Liver (tissue), 3 donors: Measurements from ENCODE around the gene TAS1R2.

Experiments used
- EGR1 ChIP-seq, 2 donors: IDR thresholded peaks; 2 replicates each; pipeline ENCODE4 v1.6.1; 2016 to 2018; ENCODE audit warnings: antibody characterized with exemption in 2 of 2, low read depth in 2 of 2
- FOXA1 ChIP-seq: IDR thresholded peaks from 2 replicates; pipeline ENCODE4 v1.6.1; 2016; ENCODE audit warnings: antibody characterized with exemption
- GABPA ChIP-seq, 2 donors: IDR thresholded peaks in 1 of 2; conservative IDR thresholded peaks in 1 of 2; 2 replicates each; pipeline ENCODE4 v1.6.1; 2016; ENCODE audit warnings: antibody characterized with exemption in 2 of 2, mild to moderate bottlenecking in 1 of 2, moderate library complexity in 1 of 2
- HNF4G ChIP-seq: IDR thresholded peaks from 2 replicates; pipeline ENCODE4 v1.6.1; 2016; ENCODE audit warnings: antibody characterized with exemption
- NR2F2 ChIP-seq: IDR thresholded peaks from 2 replicates; pipeline ENCODE4 v1.6.1; 2016; ENCODE audit warnings: antibody characterized with exemption
- RAD21 ChIP-seq, 2 donors: IDR thresholded peaks; 2 replicates each; pipeline ENCODE4 v1.6.1; 2016; ENCODE audit warnings: antibody characterized with exemption in 2 of 2, mild to moderate bottlenecking in 2 of 2
- RXRA ChIP-seq, 2 donors: IDR thresholded peaks; 2 replicates each; pipeline ENCODE4 v1.6.1; 2017 to 2018; ENCODE audit warnings: antibody characterized with exemption in 2 of 2, mild to moderate bottlenecking in 1 of 2
- SP1 ChIP-seq: IDR thresholded peaks from 2 replicates; pipeline ENCODE4 v1.6.1; 2018; ENCODE audit warnings: antibody characterized with exemption, mild to moderate bottlenecking
- TAF1 ChIP-seq: conservative IDR thresholded peaks from 2 replicates; pipeline ENCODE4 v1.6.1; 2016; ENCODE audit warnings: antibody characterized with exemption, mild to moderate bottlenecking
- YY1 ChIP-seq: IDR thresholded peaks from 2 replicates; pipeline ENCODE4 v1.6.1; 2016; ENCODE audit warnings: antibody characterized with exemption, mild to moderate bottlenecking
- TF ChIP-seq, protein P1 (sequence below): fragments of 150-350 bp; IDR thresholded peaks from 2 replicates; pipeline ENCODE4 v1.5.1; 2017; ENCODE audit warnings: improper control_type of control experiment, low read depth, low read length; ENCODE audit not compliant: missing input control
- TF ChIP-seq, protein P2 (sequence below): IDR thresholded peaks from 2 replicates; pipeline ENCODE4 v1.6.1; 2016; ENCODE audit warnings: antibody characterized with exemption
- TF ChIP-seq, protein P3 (sequence below): IDR thresholded peaks from 2 replicates; pipeline ENCODE4 v1.6.1; 2016; ENCODE audit warnings: antibody characterized with exemption
- TF ChIP-seq, protein P4 (sequence below): IDR thresholded peaks from 2 replicates; pipeline ENCODE4 v1.6.1; 2016; ENCODE audit warnings: antibody characterized with exemption, mild to moderate bottlenecking
- donor health status: healthy.
- donor health status: healthy.

DNA sequence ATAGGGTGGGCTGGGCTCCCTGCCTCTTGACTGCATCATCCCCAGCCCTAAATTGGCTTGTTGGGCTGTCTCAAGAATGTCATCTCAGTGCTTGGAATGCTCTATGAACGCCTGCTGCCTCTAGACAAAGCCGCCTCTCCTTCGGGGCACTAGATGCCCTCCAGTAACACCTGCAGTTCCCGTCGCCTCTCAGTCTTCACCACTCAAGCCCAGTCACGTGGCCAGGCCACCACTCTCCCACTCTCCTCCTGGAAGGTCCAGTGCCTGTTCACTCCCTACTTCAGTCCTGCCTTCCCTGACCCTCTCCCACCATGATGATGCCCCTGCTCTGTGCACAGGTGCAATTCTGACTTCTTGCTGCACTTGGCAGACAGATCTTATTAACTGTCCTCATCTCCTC lies 7.0 kb downstream of the TAS1R2 start:
- TF ChIP-seq, protein P1, sequence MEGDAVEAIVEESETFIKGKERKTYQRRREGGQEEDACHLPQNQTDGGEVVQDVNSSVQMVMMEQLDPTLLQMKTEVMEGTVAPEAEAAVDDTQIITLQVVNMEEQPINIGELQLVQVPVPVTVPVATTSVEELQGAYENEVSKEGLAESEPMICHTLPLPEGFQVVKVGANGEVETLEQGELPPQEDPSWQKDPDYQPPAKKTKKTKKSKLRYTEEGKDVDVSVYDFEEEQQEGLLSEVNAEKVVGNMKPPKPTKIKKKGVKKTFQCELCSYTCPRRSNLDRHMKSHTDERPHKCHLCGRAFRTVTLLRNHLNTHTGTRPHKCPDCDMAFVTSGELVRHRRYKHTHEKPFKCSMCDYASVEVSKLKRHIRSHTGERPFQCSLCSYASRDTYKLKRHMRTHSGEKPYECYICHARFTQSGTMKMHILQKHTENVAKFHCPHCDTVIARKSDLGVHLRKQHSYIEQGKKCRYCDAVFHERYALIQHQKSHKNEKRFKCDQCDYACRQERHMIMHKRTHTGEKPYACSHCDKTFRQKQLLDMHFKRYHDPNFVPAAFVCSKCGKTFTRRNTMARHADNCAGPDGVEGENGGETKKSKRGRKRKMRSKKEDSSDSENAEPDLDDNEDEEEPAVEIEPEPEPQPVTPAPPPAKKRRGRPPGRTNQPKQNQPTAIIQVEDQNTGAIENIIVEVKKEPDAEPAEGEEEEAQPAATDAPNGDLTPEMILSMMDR: no peak
- TF ChIP-seq RXRA (IDR thresholded peaks at IDR 0.05) (no peak), YY1 (no peak), SP1 (no peak), GABPA (IDR thresholded peaks at IDR 0.05 in 1 of 2, conservative IDR thresholded peaks at IDR 0.05 in 1 of 2) (no peak), TAF1 (no peak), EGR1 (IDR thresholded peaks at IDR 0.05; ENCODE audit: low read depth in 2 of 2) (no peak), FOXA1 (no peak), HNF4G (no peak), NR2F2 (no peak), RAD21 (IDR thresholded peaks at IDR 0.05) (no peak)
- TF ChIP-seq, protein P2, sequence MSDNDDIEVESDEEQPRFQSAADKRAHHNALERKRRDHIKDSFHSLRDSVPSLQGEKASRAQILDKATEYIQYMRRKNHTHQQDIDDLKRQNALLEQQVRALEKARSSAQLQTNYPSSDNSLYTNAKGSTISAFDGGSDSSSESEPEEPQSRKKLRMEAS: no peak
- TF ChIP-seq, protein P3, sequence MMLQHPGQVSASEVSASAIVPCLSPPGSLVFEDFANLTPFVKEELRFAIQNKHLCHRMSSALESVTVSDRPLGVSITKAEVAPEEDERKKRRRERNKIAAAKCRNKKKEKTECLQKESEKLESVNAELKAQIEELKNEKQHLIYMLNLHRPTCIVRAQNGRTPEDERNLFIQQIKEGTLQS: no peak
- TF ChIP-seq, protein P4, sequence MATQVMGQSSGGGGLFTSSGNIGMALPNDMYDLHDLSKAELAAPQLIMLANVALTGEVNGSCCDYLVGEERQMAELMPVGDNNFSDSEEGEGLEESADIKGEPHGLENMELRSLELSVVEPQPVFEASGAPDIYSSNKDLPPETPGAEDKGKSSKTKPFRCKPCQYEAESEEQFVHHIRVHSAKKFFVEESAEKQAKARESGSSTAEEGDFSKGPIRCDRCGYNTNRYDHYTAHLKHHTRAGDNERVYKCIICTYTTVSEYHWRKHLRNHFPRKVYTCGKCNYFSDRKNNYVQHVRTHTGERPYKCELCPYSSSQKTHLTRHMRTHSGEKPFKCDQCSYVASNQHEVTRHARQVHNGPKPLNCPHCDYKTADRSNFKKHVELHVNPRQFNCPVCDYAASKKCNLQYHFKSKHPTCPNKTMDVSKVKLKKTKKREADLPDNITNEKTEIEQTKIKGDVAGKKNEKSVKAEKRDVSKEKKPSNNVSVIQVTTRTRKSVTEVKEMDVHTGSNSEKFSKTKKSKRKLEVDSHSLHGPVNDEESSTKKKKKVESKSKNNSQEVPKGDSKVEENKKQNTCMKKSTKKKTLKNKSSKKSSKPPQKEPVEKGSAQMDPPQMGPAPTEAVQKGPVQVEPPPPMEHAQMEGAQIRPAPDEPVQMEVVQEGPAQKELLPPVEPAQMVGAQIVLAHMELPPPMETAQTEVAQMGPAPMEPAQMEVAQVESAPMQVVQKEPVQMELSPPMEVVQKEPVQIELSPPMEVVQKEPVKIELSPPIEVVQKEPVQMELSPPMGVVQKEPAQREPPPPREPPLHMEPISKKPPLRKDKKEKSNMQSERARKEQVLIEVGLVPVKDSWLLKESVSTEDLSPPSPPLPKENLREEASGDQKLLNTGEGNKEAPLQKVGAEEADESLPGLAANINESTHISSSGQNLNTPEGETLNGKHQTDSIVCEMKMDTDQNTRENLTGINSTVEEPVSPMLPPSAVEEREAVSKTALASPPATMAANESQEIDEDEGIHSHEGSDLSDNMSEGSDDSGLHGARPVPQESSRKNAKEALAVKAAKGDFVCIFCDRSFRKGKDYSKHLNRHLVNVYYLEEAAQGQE: no peak
